PFSK-1 (cell line): ENCODE data around the gene SIGLEC14.

Experiments
- FOXP2 ChIP-seq: optimal IDR thresholded peaks from 2 replicates; pipeline ENCODE3; 2011; ENCODE audit warnings: borderline replicate concordance, control low read depth, inconsistent platforms; ENCODE audit not compliant: insufficient read depth; ENCODE audit errors: extremely low read length, extremely low read depth
- POLR2AphosphoS5 ChIP-seq: IDR thresholded peaks from 2 replicates; pipeline ENCODE4 v1.6.1; 2012; ENCODE audit warnings: low read depth, mild to moderate bottlenecking, control low read depth, low read length, moderate library complexity

GRCh38 chr19:51664131-51664530 is 17.5 kb upstream of the SIGLEC14 start:
- TF ChIP-seq POLR2AphosphoS5 (no peak), FOXP2 (no peak)
